Epithelial cell of prostate (primary cell): ENCODE data around the gene PHACTR1.

Source experiments
- DNase-seq: peaks from one replicate; pipeline ENCODE4 v3.0.0-alpha.2; 2011; ENCODE audit warnings: low read depth, low spot score
- H3K27ac ChIP-seq: fragments of 450-650 bp; 2 replicates; pipeline ENCODE4 v1.5.1; 2017; ENCODE audit warnings: mild to moderate bottlenecking

Gene PHACTR1

DNA sequence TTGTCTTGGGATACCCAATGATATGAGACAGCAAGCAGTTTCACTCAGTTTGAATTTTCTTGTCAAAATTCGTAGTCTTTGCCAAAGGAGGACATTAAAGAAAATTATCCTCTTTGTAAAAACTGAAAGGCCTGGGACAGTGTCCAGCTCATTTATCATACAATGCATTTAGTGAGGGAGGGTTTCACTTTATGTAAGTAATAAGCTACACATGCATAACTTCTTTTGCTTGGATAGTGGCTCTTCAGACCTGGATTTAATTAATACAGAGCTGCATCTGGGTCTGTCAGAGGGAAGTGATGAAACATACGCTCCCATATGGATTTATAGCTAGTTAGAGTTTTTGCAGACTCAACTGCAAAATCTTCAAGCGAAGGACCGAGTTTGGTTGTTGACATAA lies 175.6 kb downstream of the PHACTR1 start:
- H3K27ac ChIP-seq: no peak overlapping the region
- DNase-seq: no peak

GRCh38 chr6:12893036-12893435 lies 176.5 kb downstream of the PHACTR1 start:
- DNase-seq: no peak
- no peak overlapping the region for H3K27ac ChIP-seq

DNA sequence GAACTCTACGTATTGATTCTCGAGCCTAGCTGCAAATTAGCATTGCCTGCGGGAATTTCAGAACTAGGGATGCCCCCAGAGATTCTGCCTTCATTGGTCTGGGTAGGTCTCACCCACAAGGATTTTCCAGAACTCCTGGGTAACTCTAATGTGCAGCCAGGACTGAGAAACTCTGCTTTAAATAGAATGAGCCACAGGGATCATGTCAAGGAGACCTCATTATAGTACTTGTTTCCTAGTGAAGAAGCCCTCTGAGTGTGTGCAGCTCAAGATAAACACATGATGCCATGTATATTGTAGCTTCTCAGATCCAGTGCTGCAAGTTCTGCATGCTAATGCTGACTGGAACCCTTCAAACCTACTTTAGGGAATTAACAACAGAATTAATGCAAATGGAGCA lies 179.2 kb downstream of the PHACTR1 start:
- no peak overlapping the region for H3K27ac ChIP-seq
- no peak for DNase-seq

GRCh38 chr6:12896208-12896733 lies 179.7 kb downstream of the PHACTR1 start:
- DNase-seq: no peak
- no peak overlapping the region for H3K27ac ChIP-seq

DNA sequence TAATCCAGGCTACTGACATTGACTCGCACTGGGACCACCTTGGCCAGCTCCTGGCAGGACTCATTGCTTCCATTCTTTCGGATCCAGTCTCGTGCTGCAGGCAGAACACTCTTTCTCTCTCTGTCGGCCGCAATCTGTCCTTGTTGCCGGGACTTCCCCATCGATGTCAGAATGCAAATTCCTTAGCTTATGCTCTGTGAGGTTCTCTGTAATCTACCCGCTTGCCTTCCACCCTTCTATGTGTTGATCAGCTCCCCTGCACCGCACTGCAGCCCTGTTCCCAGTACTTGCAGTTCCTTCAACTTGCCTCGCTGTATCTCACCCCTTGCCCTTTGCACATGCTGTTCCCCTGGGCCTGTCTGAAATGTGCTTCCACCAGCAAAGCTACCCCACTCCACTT lies 182.0 kb downstream of the PHACTR1 start:
- no peak overlapping the region for H3K27ac ChIP-seq
- no peak for DNase-seq

DNA sequence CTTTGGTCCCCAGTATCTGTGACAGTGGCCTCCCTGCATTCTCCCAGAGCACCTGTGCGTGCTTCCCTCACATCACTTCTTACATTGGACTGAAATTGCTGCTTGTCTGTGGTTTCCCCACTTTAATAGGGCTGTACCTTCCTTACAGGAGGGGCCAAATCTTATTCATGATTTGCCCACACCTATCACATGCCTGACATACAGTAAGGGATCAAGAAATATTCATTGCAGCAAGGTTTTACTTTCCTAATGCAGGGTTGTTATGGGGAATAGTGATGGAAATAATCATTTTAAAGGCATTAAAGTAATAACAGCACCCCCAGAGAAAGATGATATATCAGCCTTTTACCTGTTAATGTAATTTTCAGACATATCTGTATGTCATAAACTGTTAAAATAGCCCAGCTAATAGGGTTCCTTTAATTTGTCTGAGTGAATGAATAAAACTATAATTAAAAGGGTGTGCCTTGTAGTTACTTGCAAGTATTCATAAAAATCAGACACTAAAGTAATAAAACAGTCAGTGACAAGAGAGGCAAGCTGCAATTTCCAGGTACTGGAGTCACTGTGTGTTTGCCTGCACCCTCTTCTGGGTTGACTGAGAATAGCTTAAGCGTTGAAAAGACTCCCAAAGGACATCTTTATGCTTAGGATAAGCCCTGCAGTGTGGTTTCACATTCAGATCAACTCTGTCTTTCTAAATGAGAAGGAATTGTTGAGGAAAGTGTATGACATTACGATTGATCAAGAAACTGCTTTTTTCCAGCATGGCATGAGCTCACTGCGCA lies 182.7 kb downstream of the PHACTR1 start:
- no peak for DNase-seq

DNA sequence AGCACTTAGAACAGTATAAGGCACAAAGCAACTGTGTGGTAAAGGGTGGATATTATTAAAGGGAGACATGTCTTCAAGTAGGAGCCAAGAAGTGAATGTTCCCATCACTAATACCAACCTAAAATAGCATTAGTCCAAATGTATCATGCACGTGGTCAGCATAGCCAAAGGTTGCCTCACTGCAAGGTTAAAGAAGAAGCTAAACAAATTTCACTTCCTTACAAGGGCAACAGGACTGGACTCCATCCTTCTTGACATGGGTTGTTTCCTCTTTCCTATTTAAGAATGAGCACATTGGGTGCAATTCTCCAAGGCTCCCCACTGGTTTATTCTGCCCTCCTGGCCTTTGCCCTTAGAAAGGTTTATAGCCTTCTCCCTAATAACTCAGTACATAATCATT lies 186.7 kb downstream of the PHACTR1 start:
- H3K27ac ChIP-seq: no peak overlapping the region
- no peak for DNase-seq

More for the DNA sequence above, 182.7 kb downstream of the PHACTR1 start:
- H3K27ac ChIP-seq: no peak overlapping the region

DNA sequence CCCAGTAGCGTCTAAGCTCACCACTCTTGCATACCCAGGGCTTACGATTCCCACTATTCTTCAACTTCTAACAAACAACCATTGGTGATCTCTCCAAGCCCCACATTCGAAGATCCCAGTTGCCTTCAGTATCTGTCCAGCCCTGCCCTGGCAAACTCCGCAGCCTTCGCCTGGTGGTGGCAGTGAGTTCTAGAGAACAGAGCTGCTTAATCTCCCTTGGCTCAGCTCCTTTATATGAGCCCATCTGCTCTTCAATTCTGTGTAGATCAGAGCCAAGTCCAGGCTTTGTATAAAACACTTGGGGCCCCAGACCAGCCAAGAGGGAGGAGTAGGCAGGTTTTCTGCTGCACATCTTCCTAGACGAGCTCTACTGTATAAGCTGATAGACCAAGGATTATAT lies 193.3 kb downstream of the PHACTR1 start:
- DNase-seq: no peak
- no peak overlapping the region for H3K27ac ChIP-seq

DNA sequence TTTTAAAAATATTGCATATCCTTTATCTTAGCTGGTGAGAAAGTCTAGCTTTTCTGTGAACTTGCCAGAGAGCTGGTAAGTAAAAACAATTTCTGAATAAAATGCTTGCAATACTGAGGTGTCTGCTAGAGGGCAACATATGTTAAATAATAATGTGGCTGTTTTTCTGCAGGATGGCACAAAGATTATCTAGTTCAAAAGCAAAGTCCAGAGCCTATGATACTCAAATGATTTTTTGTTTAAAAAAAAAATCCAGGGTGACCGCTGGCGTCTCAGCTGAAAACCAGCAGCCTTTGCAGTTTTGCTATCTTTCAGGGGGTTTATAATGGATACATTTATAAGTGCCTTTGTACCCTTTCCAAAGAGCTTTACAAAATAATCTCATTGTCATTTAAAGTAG lies 194.9 kb downstream of the PHACTR1 start:
- H3K27ac ChIP-seq: no peak overlapping the region
- DNase-seq: no peak

- no peak overlapping the region for H3K27ac ChIP-seq
- DNase-seq: no peak
These were observed 196.6 kb downstream of the PHACTR1 start for GRCh38 chr6:12913201-12913600.

DNA sequence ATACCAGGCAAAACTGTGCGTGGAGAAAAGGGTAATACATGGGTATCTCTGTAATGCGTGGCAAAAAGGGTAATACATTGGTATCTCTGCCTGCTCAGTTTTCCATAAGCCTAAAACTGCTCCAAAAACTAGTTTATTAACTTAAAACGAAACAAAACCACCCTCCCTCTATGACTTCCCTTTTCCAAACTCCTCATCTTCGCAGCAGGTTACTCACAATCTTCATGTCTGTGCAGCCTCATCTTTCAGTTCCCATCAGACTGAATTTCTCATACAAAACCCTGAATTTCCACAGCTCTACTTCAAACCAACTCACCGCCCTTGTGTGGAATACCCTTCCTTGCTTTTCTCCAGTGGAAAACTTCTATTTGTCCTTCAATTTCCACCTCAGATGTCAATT lies 199.4 kb downstream of the PHACTR1 start:
- H3K27ac ChIP-seq: no peak overlapping the region
- DNase-seq: no peak

GRCh38 chr6:12916420-12917136 lies 200.0 kb downstream of the PHACTR1 start:
- DNase-seq: no peak
- no peak overlapping the region for H3K27ac ChIP-seq

DNA sequence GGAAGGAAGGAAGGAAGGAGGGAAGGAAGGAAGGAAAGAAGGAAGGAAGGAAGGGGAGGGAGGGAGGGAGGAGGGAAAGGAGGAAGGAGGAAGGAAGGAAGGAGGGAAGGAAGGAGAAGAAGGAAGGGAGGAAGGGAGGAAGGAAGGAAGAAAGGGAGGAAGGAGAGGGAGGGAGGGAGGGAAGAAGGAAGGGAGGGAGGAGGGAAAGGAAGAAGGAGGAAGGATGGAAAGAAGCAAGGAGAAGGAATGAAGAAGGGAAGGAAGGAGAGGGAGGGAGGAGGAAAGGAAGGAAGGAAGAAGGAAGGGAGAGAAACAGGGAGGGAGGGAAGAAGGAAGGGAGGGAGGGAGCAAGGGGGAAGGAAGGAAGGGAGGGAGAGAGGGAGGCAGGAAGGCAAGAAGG lies 204.9 kb downstream of the PHACTR1 start:
- H3K27ac ChIP-seq: no peak overlapping the region
- no peak for DNase-seq

DNA sequence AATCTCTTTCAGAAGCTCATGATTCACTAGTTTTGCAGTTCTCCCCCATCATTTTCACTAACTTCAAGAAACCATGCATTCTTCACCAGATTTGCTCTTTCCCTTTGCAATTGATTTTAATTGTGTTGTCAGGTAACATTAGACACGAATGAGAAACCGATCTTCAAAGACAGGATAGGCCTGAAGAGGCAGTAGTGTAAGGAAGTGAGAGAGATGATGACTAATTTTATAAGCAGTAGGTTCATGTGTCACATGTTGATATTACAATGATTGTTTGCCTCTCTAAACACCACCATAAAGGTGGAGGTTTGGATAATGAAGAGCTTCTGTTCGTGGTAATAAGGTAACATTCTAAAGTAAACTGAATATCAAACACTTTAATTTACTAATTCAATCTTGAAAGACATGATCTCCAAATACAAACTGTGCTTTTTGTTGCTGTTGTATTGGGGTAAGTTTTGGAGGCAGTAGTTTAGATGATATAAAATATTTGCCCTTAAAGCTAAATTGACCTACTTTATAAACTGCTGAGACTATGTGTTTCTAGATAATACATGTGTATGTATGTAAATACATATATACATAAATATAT lies 207.2 kb downstream of the PHACTR1 start:
- no peak overlapping the region for H3K27ac ChIP-seq
- DNase-seq: no peak

- H3K27ac ChIP-seq: no peak overlapping the region
- DNase-seq: no peak
These were observed 208.3 kb downstream of the PHACTR1 start for GRCh38 chr6:12924911-12925310.

GRCh38 chr6:12927746-12928145 lies 211.2 kb downstream of the PHACTR1 start:
- DNase-seq: no peak
- H3K27ac ChIP-seq: no peak overlapping the region

DNA sequence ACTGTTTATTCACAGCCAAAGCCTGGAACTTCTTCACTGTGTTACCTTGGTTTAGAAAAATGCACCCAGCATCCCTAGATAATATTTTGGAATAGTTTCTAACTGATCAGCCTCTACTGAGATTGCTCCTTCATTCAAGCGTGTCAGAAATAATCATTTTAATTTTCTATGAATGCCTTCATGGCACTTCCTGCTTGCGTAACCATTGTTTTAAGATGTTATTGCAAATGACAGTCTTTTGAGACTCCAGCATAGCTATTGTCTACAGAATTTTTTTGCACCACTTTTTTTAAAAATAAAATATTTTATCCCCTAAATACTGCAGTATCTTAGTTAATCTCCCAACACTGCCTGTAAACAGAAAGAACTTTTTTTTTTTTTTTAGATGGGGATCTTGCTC lies 213.1 kb downstream of the PHACTR1 start:
- no peak for DNase-seq
- H3K27ac ChIP-seq: no peak overlapping the region

DNA sequence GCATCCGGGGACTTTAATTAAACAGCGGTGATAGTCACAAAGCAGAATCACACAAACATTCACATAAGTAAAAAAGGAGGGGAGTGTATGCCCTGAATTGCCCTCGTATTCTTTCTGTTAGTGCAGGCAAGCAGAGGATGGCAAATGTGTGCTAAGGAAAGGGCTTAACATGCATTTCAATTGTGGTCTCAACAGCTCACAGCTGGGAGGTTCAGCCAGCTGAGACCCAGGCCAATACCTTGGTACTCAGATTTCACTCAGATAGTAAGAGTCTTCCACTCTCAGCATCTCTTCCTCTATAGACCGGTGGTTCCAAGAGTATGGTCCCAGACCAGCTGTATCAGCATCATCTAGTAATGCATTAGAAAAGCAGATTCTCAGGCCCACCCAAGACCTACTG lies 215.1 kb downstream of the PHACTR1 start:
- H3K27ac ChIP-seq: no peak overlapping the region
- DNase-seq: no peak

- H3K27ac ChIP-seq: no peak overlapping the region
- no peak for DNase-seq
These were observed 219.1 kb downstream of the PHACTR1 start for GRCh38 chr6:12935637-12936036.

DNA sequence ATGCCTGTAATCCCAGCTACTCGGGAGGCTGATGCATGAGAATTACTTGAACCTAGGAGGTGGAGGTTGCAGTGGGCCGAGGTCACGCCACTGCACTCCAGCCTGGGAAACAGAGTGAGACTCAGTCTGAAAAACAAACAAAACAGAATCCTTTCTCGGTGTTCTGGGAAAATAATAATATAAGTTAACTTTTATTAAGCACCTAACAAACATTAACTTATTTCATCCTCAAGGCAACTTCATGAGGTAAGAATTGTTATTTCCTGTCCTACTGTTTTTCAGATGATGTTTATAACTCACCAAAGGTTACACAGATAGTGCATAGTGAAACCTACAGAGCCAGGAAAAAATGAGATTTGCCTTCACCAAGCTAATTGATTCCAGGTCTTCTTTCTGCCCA lies 221.4 kb downstream of the PHACTR1 start:
- no peak for DNase-seq

DNA sequence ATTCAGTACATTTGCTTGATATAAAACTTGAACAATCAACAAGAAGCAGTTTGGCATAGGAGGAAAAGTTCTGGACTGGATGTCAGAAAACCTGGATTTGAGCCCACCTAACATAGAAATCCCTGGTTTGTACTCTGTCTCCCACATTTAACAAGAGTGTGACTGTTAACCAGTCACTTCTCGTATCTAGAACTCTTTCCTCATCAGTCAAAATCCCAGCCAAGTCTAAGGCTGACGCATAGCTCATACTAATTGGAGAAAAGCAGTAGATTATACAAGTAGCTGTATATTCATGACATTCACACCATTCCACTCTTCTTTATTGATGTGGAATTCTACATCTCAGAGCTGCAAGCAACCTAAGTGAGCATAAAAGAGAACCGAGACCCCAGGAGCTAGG lies 222.7 kb downstream of the PHACTR1 start:
- H3K27ac ChIP-seq: no peak overlapping the region
- DNase-seq: no peak

More for the DNA sequence above, 221.4 kb downstream of the PHACTR1 start:
- H3K27ac ChIP-seq: no peak overlapping the region
